HG02870 (cell line): Measurements from ENCODE around the gene CDK14.
A peak's percentile ranks its signal among the peaks of the same experiment; 100 is the strongest.
"Not testable (repeated sequence)": the region's sequence is repeated elsewhere in the genome, so short reads cannot be mapped to it uniquely, and the experiment has no call there.

Experiments used
- ATAC-seq: cut with Tn5 transposase; IDR thresholded peaks from one replicate; pipeline ENCODE4 v1.9.1; 2021; ENCODE audit warnings: mild to moderate bottlenecking, moderate library complexity; ENCODE audit not compliant: unreplicated experiment

The CDK14 gene

DNA sequence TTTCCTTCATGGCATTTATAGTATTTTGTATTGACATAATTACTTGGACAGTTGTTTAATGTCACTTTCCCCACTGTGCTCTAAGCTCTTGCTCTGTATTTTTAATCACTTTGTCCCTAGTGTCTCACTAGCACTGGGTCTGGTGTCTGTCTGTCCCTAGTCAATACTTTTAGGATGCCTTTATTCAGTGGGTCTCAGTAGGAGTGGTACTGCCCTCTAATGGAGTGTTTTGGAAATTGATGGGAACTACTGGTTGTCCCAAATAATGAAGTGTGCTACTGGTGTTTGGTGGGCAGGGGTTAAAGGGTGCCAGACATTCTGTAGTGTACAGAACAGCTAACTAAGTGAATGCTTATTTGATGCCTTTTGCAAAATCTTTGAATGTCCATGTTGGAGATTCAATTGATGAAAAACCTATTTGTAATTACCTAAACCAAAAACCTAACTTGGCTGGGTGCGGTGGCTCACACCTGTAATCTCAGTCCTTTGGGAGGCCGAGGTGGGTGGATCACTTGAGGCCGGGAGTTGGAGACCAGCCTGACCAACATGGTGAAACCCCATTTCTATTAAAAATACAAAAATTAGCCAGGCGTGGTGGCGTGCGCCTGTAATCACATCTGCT lies 33.3 kb downstream of the CDK14 start:
- ATAC-seq, result peak; percentile 81

GRCh38 chr7:90631502-90631901 lies 35.4 kb downstream of the CDK14 start:
- no peak for ATAC-seq

DNA sequence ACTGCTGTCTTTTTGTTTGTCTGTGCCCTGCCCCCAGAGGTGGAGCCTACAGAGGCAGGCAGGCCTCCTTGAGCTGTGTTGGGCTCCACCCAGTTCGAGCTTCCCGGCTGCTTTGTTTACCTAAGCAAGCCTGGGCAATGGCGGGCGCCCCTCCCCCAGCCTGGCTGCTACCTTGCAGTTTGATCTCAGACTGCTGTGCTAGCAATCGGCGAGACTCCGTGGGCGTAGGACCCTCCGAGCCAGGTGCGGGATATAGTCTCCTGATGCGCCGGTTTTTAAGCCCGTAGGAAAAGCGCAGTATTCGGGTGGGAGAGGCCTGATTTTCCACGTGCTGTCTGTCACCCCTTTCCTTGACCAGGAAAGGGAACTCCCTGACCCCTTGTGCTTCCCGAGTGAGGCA lies 43.6 kb downstream of the CDK14 start:
- not testable (repeated sequence) for ATAC-seq

GRCh38 chr7:90642978-90643377 lies 46.9 kb downstream of the CDK14 start:
- ATAC-seq, result no peak

DNA sequence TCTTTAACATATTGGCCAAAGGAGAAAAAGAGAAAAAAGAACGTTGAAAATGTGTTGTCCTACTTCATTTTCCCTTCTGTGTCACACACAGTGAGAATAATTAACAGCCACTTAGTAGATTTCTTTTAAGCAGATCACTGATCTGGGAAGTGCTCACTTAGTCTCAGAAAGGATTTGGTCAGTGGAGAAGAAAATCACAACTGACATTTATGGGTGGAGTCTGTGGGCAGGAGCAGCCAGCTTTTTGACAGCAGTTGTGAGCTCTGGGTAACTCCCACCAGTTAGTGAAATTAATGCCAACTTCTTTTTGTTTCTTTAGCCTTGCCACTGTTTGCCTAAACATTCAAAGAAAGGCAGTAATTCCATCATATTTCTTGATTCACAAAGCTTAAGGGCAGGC lies 49.7 kb downstream of the CDK14 start:
- ATAC-seq, result no peak

DNA sequence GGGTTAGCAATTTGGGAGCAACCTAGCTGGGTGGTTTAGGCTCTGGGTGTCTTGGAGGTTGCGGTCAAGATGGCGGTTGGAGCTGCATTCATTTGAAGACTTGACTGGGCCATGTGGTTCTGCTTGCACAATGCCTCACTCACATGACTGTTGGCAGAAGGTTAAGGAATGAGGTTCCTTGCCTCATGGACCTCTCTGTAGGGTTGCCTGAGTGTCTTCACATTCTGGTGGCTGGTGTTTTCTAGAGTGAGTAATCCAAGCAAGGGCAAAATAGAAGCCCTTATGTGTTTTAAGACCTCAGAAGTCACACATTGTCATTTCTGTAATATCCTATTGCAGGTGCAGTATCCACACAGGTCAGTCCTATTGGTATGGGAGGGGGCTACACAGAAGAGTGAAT lies 52.0 kb downstream of the CDK14 start:
- ATAC-seq, result no peak

- ATAC-seq, result no peak
Observed at GRCh38 chr7:90648834-90649233, 52.7 kb downstream of the CDK14 start.

- ATAC-seq, result no peak
Observed at GRCh38 chr7:90654718-90655427, 58.8 kb downstream of the CDK14 start.

DNA sequence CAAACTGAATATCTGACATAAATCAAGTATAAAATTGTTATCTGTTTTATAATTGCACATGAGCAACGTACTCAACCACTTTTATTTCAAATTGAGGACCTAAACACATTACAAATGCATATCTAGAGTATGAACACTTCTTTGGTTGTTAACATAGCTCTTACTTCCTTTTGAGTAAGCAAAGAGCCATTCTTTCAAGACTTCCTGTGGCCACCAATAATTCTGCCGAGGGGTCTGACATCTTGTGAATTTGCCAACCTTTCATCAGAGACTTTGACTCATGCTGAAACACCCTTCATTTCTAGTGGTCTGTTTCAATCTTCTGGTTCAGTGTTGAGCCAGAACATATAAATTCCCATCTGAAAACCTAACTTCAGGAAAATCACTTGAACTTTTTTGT lies 59.4 kb downstream of the CDK14 start:
- peak; percentile 65 for ATAC-seq

DNA sequence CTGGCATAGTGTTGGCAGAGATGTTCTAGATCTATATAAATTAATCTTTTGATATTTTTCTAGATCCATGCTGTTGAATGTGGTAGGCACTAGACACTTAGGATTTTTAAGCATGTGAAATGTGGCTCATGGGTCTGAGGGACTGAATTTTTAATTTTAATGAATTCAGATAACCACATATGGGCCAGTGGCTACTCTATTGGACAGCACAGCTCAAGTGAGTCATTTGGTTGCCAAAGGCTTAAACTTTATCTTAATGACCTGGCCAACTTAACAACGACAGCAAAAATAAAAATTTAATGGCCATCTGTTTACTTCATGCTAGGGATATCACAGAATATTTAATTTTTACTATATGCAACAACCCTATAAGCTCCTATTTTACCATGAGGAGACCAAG lies 61.4 kb downstream of the CDK14 start:
- ATAC-seq, result no peak

GRCh38 chr7:90660100-90660499 lies 64.0 kb downstream of the CDK14 start:
- no peak for ATAC-seq

- ATAC-seq, result peak; percentile 35
Observed at GRCh38 chr7:90660819-90661218, 64.7 kb downstream of the CDK14 start.

- ATAC-seq, result peak; percentile 5
Observed at GRCh38 chr7:90661290-90662151, 65.4 kb downstream of the CDK14 start.

DNA sequence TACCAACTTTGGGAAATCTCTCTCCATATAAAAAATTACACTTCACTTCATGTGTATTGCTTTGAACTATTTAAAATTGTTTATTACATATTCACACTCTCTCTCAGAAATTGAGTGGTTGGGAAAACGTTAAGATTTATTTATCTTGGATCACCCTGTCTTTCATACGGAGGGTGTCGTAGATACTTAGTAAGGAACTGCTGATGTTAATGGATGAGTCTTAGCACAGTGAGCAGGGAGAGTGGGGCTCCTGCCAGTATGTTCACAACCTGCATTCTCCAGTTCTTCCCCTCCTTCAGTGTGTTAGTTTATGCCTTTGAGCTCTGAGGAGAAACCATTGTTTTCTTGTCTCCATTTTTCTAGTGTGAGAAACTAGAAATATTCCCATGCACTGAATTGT lies 67.1 kb downstream of the CDK14 start:
- no peak for ATAC-seq

DNA sequence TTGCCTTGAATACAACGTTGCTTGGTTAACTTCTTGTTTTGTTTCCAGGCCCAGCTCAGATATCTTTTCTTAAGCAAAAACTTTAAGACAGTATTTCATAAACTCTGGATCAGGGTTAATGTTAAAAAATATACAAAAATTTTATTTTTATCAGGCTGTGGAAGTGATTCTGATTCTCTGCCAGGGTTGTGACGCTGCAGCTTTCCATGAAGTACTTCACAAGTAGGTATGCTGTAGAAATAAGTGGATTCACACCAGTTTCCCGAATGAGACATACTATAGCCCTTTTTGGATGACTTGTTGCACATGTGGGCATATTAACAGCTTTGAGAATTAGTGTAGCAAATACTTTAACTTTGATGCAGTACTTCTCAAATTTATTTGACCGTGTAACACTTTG lies 70.1 kb downstream of the CDK14 start:
- ATAC-seq, result no peak

DNA sequence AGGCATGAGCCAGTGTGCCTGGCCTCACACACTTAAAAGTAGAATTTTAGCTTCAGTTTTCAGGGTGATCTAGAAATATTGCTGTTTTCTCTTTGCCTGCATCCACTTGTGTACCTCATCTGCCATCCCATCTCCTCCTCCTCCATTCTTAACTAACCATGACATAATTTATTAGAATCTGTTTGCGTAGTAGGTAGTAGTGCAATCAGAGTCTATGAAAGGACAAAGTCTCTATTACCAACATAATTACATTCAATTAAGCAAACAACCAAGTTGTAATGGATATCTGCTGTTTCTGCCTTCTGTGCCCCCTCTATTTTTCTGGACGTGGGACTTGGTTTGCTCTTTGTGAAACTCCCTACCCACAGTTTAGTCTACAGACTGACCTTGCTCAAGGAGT lies 72.9 kb downstream of the CDK14 start:
- ATAC-seq, result no peak

DNA sequence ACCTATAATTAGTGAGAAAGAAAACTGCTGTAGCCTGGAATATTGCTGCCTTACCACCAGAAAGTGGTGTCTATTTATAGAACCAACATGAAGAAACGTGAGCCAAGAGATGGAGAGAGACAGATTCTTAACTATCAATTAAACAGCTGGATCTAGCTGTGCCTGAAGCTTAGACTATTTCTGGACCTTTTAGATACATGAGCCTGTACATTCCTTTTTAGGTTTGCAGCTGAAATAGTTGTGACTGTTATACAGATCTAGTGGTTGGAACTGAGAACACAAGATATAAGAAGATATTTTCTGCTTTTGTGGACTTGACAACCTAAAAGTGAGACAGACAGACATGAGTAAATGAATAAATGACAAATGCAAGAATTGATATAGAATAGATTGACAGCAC lies 73.4 kb downstream of the CDK14 start:
- ATAC-seq, result peak; percentile 74

DNA sequence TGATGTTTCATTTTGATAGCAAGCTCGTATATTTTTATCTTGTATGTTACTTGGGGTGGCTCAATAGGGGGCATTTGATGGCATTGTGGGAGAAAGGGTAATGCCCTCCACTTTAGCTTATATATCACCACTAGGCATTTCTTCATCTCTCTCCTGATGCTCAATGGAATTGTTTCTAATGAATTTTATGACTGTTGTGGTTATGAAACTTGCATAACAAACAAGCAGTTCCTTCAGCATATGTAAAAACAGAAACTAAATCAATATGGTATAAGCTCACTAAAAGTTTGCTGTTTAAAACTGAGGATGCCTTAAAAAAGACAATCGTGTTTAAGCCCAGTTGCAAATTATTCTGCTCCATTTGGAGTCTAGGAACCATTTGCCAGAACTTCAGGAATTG lies 75.5 kb downstream of the CDK14 start:
- ATAC-seq, result no peak

GRCh38 chr7:90672210-90672609 lies 76.1 kb downstream of the CDK14 start:
- ATAC-seq, result no peak

DNA sequence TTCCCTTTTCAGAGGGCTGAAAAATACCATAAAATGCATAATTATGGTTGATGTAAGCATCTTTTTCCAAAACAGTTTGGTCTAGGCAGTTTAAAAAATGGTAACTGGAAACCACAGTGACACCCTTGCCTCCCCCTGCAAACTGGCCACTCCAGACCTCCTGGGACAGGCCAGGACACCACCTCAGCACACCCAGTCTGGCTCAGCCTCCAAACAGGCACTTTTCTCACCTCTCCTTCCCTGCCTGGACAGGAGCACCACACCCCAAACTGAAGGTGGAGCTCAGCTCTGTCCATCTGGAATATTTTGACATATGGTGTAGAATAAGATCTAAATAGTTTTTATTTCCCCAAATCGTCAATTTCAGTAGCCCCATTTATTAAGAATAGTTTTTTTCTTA lies 78.5 kb downstream of the CDK14 start:
- ATAC-seq, result no peak

DNA sequence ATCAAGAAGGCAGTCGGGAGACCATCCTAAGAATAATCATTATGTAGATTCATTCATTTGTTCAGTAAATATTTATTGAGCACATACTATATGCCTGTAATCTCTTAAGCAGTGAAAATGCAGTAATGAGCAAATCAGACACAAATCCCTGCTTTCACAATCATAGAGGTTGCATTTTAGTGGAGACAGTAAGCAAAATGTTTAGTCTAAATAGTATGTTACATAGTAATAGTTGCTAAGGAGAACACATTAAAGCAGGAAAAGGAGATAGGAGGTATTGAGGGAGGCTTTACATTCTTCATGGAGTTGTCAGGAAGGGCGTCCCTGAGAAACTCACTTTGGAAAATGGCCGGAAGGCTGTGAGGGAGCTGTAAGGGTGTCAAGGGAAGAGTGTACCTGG lies 79.9 kb downstream of the CDK14 start:
- ATAC-seq, result no peak
